Activated CD4-positive, alpha-beta T cell treated with anti-CD3 and anti-CD28 coated beads, Interleukin-2, amount 10 ng/mL, durations not matched to agents 7 days and 5 days (primary cell): ENCODE measurements around the gene AHCYL1. TPM values are rescaled to one million over a fixed set of nuclear protein-coding genes. Genes with fewer than 3 reads are reported as not detected.

Experiments
- CTCF ChIA-PET: fragments of 350-600 bp; sonication (Branson Sonifier 250); formaldehyde crosslinking; loops from one replicate; lab custom pipeline; 2021; ENCODE audit warnings: antibody characterized with exemption; lab: Charles Lee
- POLR2A ChIA-PET: fragments of 350-600 bp; sonication (Branson Sonifier 250); formaldehyde crosslinking; loops from one replicate; lab custom pipeline; 2021; ENCODE audit warnings: antibody characterized with exemption; lab: Charles Lee
- DNase-seq: peaks from one replicate; pipeline ENCODE4 v3.0.0-alpha.2; 2020
- H3K27ac Mint-ChIP-seq: one replicate; pipeline ENCODE4 v1.8.0; 2021; ENCODE audit warnings: mild to moderate bottlenecking, moderate library complexity, mixed read lengths
- H3K27me3 Mint-ChIP-seq: one replicate; pipeline ENCODE4 v1.8.0; 2021; ENCODE audit warnings: mixed read lengths
- H3K36me3 Mint-ChIP-seq: one replicate; pipeline ENCODE4 v1.8.0; 2021; ENCODE audit warnings: low read depth, mixed read lengths
- H3K4me1 Mint-ChIP-seq: one replicate; pipeline ENCODE4 v1.8.0; 2021; ENCODE audit warnings: mixed read lengths
- H3K4me3 Mint-ChIP-seq: one replicate; pipeline ENCODE4 v1.8.0; 2021; ENCODE audit warnings: mild to moderate bottlenecking, moderate library complexity, mixed read lengths
- H3K9me3 Mint-ChIP-seq: one replicate; pipeline ENCODE4 v1.8.0; 2021; ENCODE audit warnings: mixed read lengths
- total RNA-seq, 2 experiments: library from RNA; stranded (reverse); gene quantifications; one replicate each; pipeline ENCODE4 v1.2.3, GENCODE V29; 2021

The AHCYL1 gene
- total RNA-seq, 2 experiments from 2014 or later: 50.4 to 50.9 TPM

DNA sequence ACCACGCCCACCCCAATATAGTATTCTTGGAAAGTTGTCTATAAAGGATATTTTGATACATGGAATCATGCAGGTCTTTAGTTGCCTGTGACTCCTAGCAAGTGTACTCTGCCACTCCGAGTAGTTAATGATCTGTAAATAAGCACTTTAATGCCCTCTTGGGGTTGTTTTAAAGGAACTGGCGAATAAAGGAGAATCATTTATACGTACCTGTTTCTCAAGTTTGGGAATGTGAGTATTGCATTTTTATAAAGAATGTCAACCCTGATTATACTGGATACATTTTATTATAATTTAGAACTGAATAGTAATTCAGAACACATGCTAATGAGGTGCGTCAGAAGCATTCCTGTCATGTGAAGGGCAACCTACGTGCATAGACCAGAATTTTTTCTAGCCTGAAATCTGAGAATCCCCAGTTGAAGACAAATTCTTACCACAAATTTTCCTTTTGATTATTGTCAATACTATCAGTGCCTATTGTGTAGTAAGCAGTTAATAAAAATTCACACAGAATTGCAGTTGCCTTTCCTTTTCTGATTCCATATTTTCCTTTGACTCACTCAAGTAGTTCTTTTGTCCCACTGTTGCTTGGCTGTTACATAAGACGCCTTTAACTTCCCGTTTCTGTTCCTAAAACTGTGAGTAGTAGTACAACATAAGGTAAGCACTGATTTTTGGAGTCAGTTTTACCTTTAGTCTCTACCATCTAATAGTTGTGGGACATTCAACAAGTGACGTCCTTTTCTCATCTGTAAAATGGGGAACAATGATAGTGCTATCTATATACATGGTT is 5.1 kb downstream of the AHCYL1 start:
- no peak for DNase-seq
- Mint-ChIP-seq H3K36me3 (peaks cover 10% of the 10 kb centered on the region), H3K27me3 (no peaks in the 10 kb centered on the region), H3K4me3 (no peak overlapping the region), H3K4me1 (peaks cover 39% of the 10 kb centered on the region), H3K9me3 (no peaks in the 10 kb centered on the region), H3K27ac (no peak overlapping the region)
- POLR2A ChIA-PET: no interaction called here
- CTCF ChIA-PET: interaction anchor here (0.8 to 12.9 kb wide), 4 partner anchors 8 to 213 kb away, joined by 3 to 475 read pairs (median 4); no protein-coding TSS in a partner anchor

DNA sequence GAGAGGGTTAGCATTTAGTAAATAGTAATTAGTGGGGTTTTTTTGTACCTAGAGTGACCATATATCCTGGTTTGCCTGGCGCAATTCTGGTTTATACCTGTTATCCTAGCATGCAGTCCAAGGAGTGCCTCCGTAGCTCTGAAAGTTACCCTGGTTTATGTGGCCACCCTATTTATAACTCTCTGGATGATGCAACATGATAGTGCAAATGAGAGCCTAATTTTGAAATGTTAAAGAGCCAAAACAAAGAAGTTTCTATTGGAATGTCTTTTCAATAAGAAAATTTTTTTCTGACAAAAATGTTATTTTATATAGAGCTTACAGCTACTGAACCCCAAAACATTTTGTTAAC is 5.7 kb downstream of the AHCYL1 start:
- no peaks in the 10 kb centered on the region for H3K27me3 Mint-ChIP-seq
- H3K9me3 Mint-ChIP-seq: no peaks in the 10 kb centered on the region
- no peak for DNase-seq
- peaks cover 40% of the 10 kb centered on the region for H3K4me1 Mint-ChIP-seq
- H3K4me3 Mint-ChIP-seq: no peak overlapping the region
- ChIA-PET POLR2A (no interaction called here), CTCF (interaction anchor here (0.8 to 1.0 kb wide), 2 partner anchors 24 to 213 kb away, joined by 3 to 4 read pairs; no protein-coding TSS in a partner anchor)
- H3K27ac Mint-ChIP-seq: no peak overlapping the region
- peaks cover 10% of the 10 kb centered on the region for H3K36me3 Mint-ChIP-seq

DNA sequence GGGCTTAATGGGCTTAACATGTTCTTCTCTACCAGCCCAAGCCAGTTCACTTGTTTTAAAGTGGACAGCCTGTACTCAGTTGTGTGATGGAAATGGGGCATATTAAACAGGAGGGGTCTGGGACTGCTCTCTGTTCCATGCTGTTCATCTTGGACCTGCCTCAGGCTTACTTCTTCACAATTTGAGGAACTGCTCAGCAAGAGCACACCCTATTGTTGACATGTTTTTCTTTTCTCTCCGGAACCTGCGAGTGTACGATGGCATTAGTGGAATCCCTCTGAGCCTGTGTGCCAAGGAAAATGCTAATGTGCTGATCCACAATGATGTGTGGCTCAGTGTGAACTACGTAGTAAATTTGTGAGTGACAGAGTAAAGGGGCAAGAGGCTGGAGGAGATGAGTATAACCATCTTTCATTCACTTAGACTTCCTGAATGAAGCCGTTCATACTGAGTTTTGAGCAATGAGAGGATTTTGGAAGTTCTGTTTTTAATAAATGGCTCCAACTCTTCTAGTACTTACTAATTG is 6.9 kb downstream of the AHCYL1 start:
- DNase-seq: no peak
- H3K4me3 Mint-ChIP-seq: no peak overlapping the region
- POLR2A ChIA-PET: no interaction called here
- H3K27ac Mint-ChIP-seq: no peak overlapping the region
- H3K4me1 Mint-ChIP-seq: peaks cover 29% of the 10 kb centered on the region
- CTCF ChIA-PET: interaction anchor here (1.8 to 5.3 kb wide), 2 partner anchors 25 to 216 kb away, joined by 5 to 21 read pairs; no protein-coding TSS in a partner anchor
- no peaks in the 10 kb centered on the region for H3K9me3 Mint-ChIP-seq
- peaks cover 16% of the 10 kb centered on the region for H3K36me3 Mint-ChIP-seq
- H3K27me3 Mint-ChIP-seq: no peaks in the 10 kb centered on the region

DNA sequence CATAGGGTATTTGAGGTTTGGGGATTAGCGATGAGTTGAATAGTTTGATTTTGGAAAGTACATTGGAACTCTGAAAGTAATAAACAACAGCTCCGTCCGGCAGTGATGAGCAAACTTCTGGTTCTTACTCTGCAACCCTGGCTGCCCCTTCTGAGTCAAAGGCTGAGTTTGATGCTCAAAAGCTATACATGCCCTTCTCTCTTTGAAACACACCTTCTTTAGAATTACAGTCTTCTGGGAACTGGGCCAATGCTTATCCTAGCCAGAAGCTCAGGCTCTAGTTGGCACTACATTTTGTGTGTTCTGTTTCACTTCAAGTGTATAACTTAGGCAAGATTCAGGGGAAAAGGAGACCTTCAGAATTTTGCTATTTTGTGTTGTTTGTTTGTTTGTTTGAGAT is 9.3 kb downstream of the AHCYL1 start:
- Mint-ChIP-seq H3K36me3 (peaks cover 17% of the 10 kb centered on the region), H3K27ac (no peak overlapping the region), H3K27me3 (no peaks in the 10 kb centered on the region), H3K9me3 (no peaks in the 10 kb centered on the region), H3K4me1 (peaks cover 13% of the 10 kb centered on the region), H3K4me3 (no peak overlapping the region)
- DNase-seq: no peak
- ChIA-PET POLR2A (interaction anchor here (0.9 kb wide), 1 partner anchor 9 kb away, joined by 3 read pairs; the partner anchor contains the start of gene AHCYL1), CTCF (interaction anchor here (5.3 to 9.6 kb wide), 2 partner anchors 8 to 218 kb away, joined by 21 to 65 read pairs; partner anchors contain the start of gene AHCYL1)

DNA sequence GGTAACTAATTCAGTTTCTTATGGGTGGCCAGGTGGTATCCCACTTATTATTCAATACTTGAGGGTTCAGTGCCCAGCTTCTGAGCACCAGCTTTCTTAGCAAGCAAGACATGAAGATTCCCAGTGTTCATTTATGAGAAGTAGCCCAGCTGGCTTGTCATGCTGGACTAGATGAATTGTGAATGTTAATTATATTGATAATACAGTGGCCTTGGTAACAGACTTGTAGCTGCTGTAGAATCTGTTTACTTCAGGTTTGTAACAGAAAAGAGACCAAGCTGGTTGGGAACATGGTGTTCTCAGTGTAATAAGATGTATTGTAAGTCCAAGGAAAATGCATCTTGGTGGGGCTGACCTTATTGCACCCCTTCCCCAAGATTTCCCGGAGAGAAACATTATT is 10.1 kb downstream of the AHCYL1 start:
- peaks cover 13% of the 10 kb centered on the region for H3K4me1 Mint-ChIP-seq
- POLR2A ChIA-PET: no interaction called here
- no peak overlapping the region for H3K4me3 Mint-ChIP-seq
- no peaks in the 10 kb centered on the region for H3K9me3 Mint-ChIP-seq
- no peak overlapping the region for H3K27ac Mint-ChIP-seq
- CTCF ChIA-PET: interaction anchor here (1.1 to 9.6 kb wide), 3 partner anchors 9 to 219 kb away, joined by 3 to 65 read pairs (median 21); partner anchors contain the start of gene AHCYL1
- H3K36me3 Mint-ChIP-seq: peaks cover 18% of the 10 kb centered on the region
- H3K27me3 Mint-ChIP-seq: no peaks in the 10 kb centered on the region
- DNase-seq: no peak

DNA sequence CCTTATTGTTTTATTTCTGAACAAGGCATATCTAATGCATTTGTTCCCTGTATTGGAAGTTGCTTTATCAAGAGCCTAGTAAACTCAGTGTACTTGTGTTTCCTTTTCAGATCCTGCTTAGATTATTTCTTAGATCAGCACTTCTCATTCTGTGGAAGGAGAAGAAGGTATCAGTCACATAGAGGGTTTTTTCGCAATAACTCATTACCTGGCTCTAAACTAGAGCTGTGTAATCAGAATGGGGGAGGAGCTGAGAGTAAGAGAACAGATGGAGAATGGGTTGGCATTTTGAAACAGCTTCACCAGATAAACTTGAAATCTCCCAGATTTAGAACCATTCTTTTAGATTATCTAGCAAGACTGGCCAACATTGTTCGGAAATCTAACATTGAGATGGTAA is 11.0 kb downstream of the AHCYL1 start:
- Mint-ChIP-seq H3K4me1 (peaks cover 9% of the 10 kb centered on the region), H3K27me3 (no peaks in the 10 kb centered on the region), H3K9me3 (no peaks in the 10 kb centered on the region), H3K4me3 (no peak overlapping the region), H3K27ac (no peak overlapping the region), H3K36me3 (peaks cover 13% of the 10 kb centered on the region)
- POLR2A ChIA-PET: no interaction called here
- CTCF ChIA-PET: interaction anchor here (1.1 to 9.6 kb wide), 3 partner anchors 10 to 220 kb away, joined by 3 to 65 read pairs (median 21); partner anchors contain the start of gene AHCYL1
- DNase-seq: no peak

DNA sequence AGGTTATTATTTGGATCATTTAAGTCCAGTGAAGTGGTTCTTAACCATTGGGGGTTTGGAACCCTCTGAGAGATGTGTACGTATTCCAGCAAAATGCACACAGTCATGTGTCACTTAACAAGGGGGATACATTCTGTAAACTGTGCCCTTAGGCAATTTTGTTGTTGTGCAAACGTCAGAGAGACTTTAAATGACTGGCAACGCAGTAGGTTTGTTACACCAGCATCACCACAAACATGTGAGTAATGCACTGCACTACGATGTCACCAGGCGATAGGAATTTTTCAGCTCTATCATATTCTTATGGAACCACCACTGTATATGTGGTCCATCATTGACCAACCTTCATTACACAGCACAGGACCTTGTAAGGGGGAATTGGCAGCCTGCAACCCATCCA is 11.9 kb downstream of the AHCYL1 start:
- Mint-ChIP-seq H3K27me3 (no peaks in the 10 kb centered on the region), H3K36me3 (peaks cover 12% of the 10 kb centered on the region), H3K4me1 (peaks cover 4% of the 10 kb centered on the region), H3K9me3 (no peaks in the 10 kb centered on the region), H3K27ac (no peak overlapping the region), H3K4me3 (no peak overlapping the region)
- DNase-seq: no peak
- POLR2A ChIA-PET: no interaction called here
- CTCF ChIA-PET: interaction anchor here (1.0 to 9.6 kb wide), 4 partner anchors 11 to 221 kb away, joined by 3 to 65 read pairs (median 12); partner anchors contain the start of gene AHCYL1

DNA sequence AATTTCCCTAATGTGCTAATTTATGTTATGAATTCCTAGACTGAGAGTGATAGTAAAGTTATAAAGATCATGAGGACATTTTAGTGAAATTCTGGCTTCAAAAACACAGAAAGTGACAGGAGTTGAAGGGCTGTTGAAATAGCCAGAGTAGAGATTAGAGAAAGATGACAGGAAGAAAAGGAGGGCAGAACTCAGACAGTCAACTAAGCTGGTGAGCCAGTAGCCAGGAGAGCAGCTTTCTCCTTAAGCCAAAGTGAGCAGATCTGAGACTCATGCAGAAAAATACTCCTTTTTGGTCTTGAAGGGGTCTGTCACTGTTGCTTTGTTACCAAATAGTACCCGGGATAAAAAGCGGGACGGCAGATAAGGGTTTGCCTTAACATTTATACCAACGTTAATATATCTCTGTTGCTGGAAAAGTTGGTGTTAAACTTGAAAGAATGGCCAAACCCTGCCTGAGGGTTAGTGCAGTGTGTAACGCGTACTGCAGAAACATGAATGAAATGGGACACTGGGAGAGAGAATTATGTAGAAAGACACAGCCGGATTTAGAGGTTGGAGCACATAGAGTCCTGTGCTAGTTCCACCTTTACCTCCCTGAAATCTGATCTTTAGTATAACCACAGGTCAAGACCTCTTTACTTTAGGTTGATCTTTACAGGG is 12.8 kb downstream of the AHCYL1 start:
- H3K4me3 Mint-ChIP-seq: no peak overlapping the region
- ChIA-PET CTCF (interaction anchor here (0.7 to 9.6 kb wide), 6 partner anchors 9 to 357 kb away, joined by 3 to 65 read pairs (median 3); partner anchors contain the start of gene AHCYL1), POLR2A (no interaction called here)
- peaks cover 3% of the 10 kb centered on the region for H3K4me1 Mint-ChIP-seq
- H3K27me3 Mint-ChIP-seq: no peaks in the 10 kb centered on the region
- H3K9me3 Mint-ChIP-seq: no peaks in the 10 kb centered on the region
- H3K27ac Mint-ChIP-seq: no peak overlapping the region
- no peak for DNase-seq
- peaks cover 11% of the 10 kb centered on the region for H3K36me3 Mint-ChIP-seq

DNA sequence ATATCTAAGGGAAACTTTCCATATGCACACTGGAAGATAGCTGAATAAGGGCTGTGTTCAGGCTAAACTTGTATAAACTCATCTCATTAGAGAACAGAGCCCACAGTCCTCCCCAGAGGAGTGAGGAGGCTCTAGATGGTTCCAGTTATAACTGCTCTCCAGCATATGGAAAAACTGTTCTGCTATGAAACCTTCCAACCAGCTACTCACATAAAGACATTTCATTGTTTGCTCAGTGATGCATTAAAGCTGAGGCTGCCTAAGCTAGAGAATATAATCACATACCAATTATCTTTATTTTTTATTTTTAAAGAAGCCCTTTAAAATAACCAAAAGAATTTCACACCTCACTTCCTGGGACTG is 13.3 kb downstream of the AHCYL1 start:
- H3K4me3 Mint-ChIP-seq: no peak overlapping the region
- no peak for DNase-seq
- H3K9me3 Mint-ChIP-seq: no peaks in the 10 kb centered on the region
- peaks cover 11% of the 10 kb centered on the region for H3K36me3 Mint-ChIP-seq
- H3K4me1 Mint-ChIP-seq: peaks cover 7% of the 10 kb centered on the region
- POLR2A ChIA-PET: no interaction called here
- H3K27me3 Mint-ChIP-seq: no peaks in the 10 kb centered on the region
- CTCF ChIA-PET: interaction anchor here (0.7 to 9.6 kb wide), 4 partner anchors 9 to 358 kb away, joined by 3 to 65 read pairs (median 6); partner anchors contain the start of gene AHCYL1
- no peak overlapping the region for H3K27ac Mint-ChIP-seq

DNA sequence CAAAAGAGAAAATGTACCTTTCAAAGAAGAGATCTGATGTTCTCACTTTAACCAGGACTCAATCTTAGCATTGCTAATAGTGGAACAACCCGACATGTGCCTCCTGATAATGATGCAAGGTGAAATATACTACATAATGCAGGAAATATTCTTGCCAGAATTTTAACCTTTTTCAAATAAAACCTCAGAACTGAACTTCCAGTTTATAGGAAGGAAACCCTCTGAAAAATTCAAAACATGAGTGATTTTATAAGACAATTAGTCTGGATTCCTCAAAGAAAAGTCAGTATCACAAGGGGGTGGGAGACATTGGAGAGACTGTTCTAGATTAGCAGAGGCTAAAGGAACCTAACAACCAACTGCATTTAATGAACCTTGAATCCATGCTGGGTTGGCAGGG is 18.1 kb downstream of the AHCYL1 start:
- no peak for DNase-seq
- ChIA-PET POLR2A (no interaction called here), CTCF (no interaction called here)
- peaks cover 23% of the 10 kb centered on the region for H3K4me1 Mint-ChIP-seq
- H3K4me3 Mint-ChIP-seq: no peak overlapping the region
- H3K36me3 Mint-ChIP-seq: peaks cover 6% of the 10 kb centered on the region
- H3K27me3 Mint-ChIP-seq: no peaks in the 10 kb centered on the region
- H3K9me3 Mint-ChIP-seq: no peaks in the 10 kb centered on the region
- H3K27ac Mint-ChIP-seq: no peak overlapping the region

DNA sequence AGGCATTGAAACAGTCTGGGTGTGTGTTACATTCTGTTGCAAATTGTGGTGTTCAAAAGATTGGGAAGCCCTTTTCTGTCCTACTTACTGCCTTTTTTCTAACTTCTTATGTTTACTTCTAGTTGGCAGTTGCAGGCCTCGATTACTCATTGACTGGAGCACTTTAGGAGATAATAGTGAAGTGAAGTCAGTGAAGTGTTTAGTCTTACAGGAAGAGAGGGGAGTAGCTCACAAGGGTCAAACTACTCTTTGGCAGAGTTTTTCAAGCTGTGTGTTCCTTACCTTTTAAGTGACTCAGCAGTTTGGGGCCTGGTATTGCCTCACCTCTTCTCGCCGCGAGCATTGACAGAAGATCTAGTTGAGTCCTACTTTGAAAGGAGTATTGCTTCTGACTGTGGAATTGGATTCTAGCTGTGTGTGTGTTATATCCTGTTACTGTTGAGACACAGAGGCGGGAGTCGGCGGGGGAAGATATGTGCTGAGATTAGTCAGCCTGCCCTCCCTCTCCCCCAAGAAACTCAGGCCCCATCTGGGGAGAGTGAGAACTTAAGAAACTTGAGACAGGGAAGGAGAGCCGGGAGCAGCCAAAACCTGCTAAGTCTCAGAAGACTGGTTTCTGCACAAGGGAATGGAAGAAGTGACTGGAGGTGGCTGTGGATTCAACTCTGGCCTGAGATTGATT is 19.3 kb downstream of the AHCYL1 start:
- peaks cover 6% of the 10 kb centered on the region for H3K36me3 Mint-ChIP-seq
- DNase-seq: peak; percentile 19
- no peak overlapping the region for H3K4me3 Mint-ChIP-seq
- H3K4me1 Mint-ChIP-seq: peaks cover 23% of the 10 kb centered on the region
- ChIA-PET CTCF (interaction anchor here (0.9 to 1.2 kb wide), 3 partner anchors 20 to 227 kb away, joined by 3 to 6 read pairs (median 3); partner anchors contain the start of gene AHCYL1), POLR2A (no interaction called here)
- no peaks in the 10 kb centered on the region for H3K27me3 Mint-ChIP-seq
- no peaks in the 10 kb centered on the region for H3K9me3 Mint-ChIP-seq
- peak overlapping the region; percentile 31 for H3K27ac Mint-ChIP-seq

DNA sequence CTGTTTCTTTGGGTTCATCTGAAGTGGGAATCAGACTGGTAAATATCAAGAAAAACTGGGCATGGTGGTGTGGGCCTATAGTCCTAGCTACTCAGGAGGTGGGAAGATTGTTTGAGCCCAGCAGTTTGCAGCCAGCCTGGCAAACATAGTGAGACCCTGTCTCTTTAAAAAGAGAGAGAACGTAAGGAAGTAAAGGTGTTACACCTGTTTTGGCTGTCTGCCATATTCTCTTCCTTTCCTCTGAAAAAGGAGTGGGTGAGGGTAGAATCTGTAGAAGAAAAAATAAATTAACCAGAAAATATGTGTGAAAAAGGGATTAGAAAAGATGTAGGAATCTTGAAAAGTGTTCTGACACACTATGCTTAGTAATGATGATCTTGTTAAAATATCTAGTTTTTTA is 20.0 kb downstream of the AHCYL1 start:
- ChIA-PET CTCF (interaction anchor here (0.6 to 1.2 kb wide), 2 partner anchors 20 to 420 kb away, joined by 4 to 6 read pairs; partner anchors contain the start of gene AHCYL1), POLR2A (no interaction called here)
- peaks cover 23% of the 10 kb centered on the region for H3K4me1 Mint-ChIP-seq
- H3K36me3 Mint-ChIP-seq: peaks cover 10% of the 10 kb centered on the region
- no peaks in the 10 kb centered on the region for H3K9me3 Mint-ChIP-seq
- no peak for DNase-seq
- H3K4me3 Mint-ChIP-seq: no peak overlapping the region
- H3K27me3 Mint-ChIP-seq: no peaks in the 10 kb centered on the region
- H3K27ac Mint-ChIP-seq: no peak overlapping the region
